Activated CD8-positive, alpha-beta T cell treated with anti-CD3 and anti-CD28 coated beads for 36 hours (primary cell): Measurements from ENCODE around the gene KIF17. TPM values are rescaled to one million over a fixed set of nuclear protein-coding genes. Genes with fewer than 3 reads are reported as not detected.
A peak's percentile ranks its signal among the peaks of the same experiment; 100 is the strongest.

Source experiments
- ATAC-seq: fragments of 200-7000 bp; cut with Tn5 transposase; one replicate; pipeline ENCODE4 v1.10.0; 2021; ENCODE audit warnings: mild to moderate bottlenecking, moderate library complexity
- CTCF ChIA-PET: fragments of 350-600 bp; sonication (Branson Sonifier 250); formaldehyde crosslinking; loops from one replicate; lab custom pipeline; 2021; ENCODE audit warnings: antibody characterized with exemption; lab: Charles Lee
- POLR2A ChIA-PET: fragments of 350-600 bp; sonication (Branson Sonifier 250); formaldehyde crosslinking; loops from one replicate; lab custom pipeline; 2021; ENCODE audit warnings: antibody characterized with exemption; lab: Charles Lee
- DNase-seq: peaks from one replicate; pipeline ENCODE4 v3.0.0-alpha.2; 2020
- H3K27ac Mint-ChIP-seq: one replicate; pipeline ENCODE4 v1.8.0; 2021; ENCODE audit warnings: mild to moderate bottlenecking, mixed read lengths
- H3K27me3 Mint-ChIP-seq: one replicate; pipeline ENCODE4 v1.8.0; 2021; ENCODE audit warnings: mixed read lengths
- H3K36me3 Mint-ChIP-seq: one replicate; pipeline ENCODE4 v1.8.0; 2021; ENCODE audit warnings: low read depth, mixed read lengths
- H3K4me1 Mint-ChIP-seq: one replicate; pipeline ENCODE4 v1.8.0; 2021; ENCODE audit warnings: low read depth, mixed read lengths
- H3K4me3 Mint-ChIP-seq: one replicate; pipeline ENCODE4 v1.8.0; 2021; ENCODE audit warnings: mild to moderate bottlenecking, moderate library complexity, mixed read lengths
- H3K9me3 Mint-ChIP-seq: one replicate; pipeline ENCODE4 v1.8.0; 2021; ENCODE audit warnings: mixed read lengths
- CTCF ChIP-seq: fragments of 200-600 bp; IDR thresholded peaks from one replicate; pipeline ENCODE4 v1.8.0; 2022; ENCODE audit warnings: antibody characterized with exemption, mild to moderate bottlenecking
- intact Hi-C: fragments of 100-400 bp; cut with micrococcal nuclease; formaldehyde crosslinking; loops from one replicate; pipeline ENCODE4 v1.10.0; 2022
- total RNA-seq, 2 experiments: library from RNA; stranded (reverse); gene quantifications; one replicate each; pipeline ENCODE4 v1.2.3, GENCODE V29; 2021

The KIF17 gene
- total RNA-seq, 2 experiments from 2014 or later: not detected

DNA sequence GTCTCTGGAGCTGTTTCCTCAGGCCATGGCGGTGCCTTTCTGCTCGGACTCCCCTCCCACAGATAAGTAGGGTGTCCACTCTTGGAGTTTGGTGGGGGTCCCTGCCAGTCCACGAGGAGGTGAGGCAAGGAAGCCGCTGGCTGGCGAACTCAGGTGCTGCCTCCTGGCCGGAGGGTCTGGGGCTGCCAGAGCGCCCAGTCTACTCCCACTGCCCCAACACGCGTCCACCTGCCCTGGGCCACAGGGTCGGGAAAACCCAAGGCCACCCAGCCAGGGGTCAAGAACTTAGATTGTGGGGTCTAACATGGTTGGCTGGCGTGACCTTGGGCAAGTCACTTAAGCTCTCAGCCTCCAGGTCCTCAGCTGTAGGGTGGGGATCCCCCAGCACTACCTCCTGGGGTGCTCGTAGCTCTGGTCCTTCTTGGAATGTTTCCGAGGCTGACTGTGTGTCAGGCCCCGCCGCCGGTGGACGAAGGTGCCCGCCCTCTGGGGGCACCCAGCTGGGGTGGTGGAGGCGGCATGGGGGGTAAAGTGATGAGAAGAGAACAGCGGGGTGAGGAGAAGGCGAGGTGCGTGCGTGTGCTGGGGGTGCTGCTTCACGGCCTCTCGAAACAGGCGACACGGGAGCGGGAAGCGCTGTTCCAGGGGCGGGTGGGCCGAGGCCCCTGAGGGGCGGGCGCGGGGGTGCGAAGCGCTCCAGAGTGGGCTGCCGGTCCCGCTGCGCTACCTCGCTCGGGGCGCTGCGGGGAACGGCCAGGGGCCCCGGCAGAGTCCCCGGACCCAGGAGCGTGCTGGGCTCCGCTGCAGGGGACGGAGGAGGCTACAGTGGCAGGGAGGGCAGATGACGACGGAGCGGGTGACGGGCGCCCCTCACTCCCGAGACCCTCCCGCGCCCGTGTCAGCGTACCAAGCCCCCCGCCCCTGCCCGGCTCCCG lies 13.5 kb upstream of the KIF17 start:
- ATAC-seq (peak; percentile 15), DNase-seq (peak; percentile 26)
- Mint-ChIP-seq H3K9me3 (no peaks in the 10 kb centered on the region), H3K4me3 (peak overlapping the region; percentile 68), H3K27me3 (peaks cover 26% of the 10 kb centered on the region), H3K4me1 (peaks cover 15% of the 10 kb centered on the region), H3K27ac (no peak overlapping the region), H3K36me3 (peaks cover 4% of the 10 kb centered on the region)
- ChIA-PET CTCF (interaction anchor here (1.0 to 2.7 kb wide), 6 partner anchors 11 to 464 kb away, joined by 3 to 18 read pairs (median 4); partner anchors contain the start of gene KIF17), POLR2A (no interaction called here)
- intact Hi-C loops: no loop called here
- no peak for TF ChIP-seq CTCF

DNA sequence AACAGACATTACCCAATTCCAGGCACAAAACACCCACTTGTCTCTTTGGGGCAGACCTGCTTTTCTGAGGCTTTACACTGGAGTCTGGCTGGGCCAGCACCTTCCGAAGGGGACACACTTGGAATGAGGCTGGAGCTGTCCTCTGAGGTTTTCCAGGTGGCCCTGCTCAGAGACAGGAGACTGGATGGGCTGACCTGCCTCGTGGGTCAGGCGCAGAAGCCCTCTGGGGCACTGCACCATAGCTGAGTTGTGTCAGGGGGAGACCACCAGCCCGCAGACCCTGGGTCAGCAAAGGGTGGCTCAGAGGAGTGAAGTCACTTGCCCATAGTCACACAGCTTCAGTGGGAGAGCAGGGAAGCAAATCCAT lies 12.9 kb upstream of the KIF17 start:
- POLR2A ChIA-PET: no interaction called here

GRCh38 chr1:20729990-20730689 lies 12.3 kb upstream of the KIF17 start:
- CTCF ChIA-PET: interaction anchor here (1.1 to 3.0 kb wide), 4 partner anchors 13 to 38 kb away, joined by 3 to 19 read pairs (median 8); partner anchors contain the start of gene KIF17
- TF ChIP-seq CTCF: no peak
- no peaks in the 10 kb centered on the region for H3K36me3 Mint-ChIP-seq
- H3K27ac Mint-ChIP-seq: no peak overlapping the region
- no peak overlapping the region for H3K4me3 Mint-ChIP-seq
- POLR2A ChIA-PET: no interaction called here
- no peak for ATAC-seq
- no peaks in the 10 kb centered on the region for H3K9me3 Mint-ChIP-seq
- peaks cover 15% of the 10 kb centered on the region for H3K4me1 Mint-ChIP-seq
- no peak for DNase-seq
- H3K27me3 Mint-ChIP-seq: peaks cover 26% of the 10 kb centered on the region
- intact Hi-C loops: no loop called here

More for the DNA sequence above, 12.9 kb upstream of the KIF17 start:
- CTCF ChIA-PET: interaction anchor here (1.0 to 1.7 kb wide), 4 partner anchors 12 to 39 kb away, joined by 3 to 11 read pairs (median 4); partner anchors contain the start of gene KIF17
- Mint-ChIP-seq H3K4me3 (peak overlapping the region; percentile 68), H3K27ac (no peak overlapping the region), H3K36me3 (peaks cover under 1% of the 10 kb centered on the region), H3K27me3 (peaks cover 26% of the 10 kb centered on the region), H3K9me3 (no peaks in the 10 kb centered on the region), H3K4me1 (peaks cover 15% of the 10 kb centered on the region)
- no peak for ATAC-seq
- intact Hi-C loops: no loop called here
- no peak for DNase-seq
- no peak for TF ChIP-seq CTCF

- H3K27me3 Mint-ChIP-seq: peaks cover 26% of the 10 kb centered on the region
- H3K9me3 Mint-ChIP-seq: no peaks in the 10 kb centered on the region
- H3K4me1 Mint-ChIP-seq: peaks cover 15% of the 10 kb centered on the region
- no peak for TF ChIP-seq CTCF
- ChIA-PET POLR2A (no interaction called here), CTCF (interaction anchor here (3.0 kb wide), 1 partner anchor 32 kb away, joined by 19 read pairs; no protein-coding TSS in a partner anchor)
- no peak overlapping the region for H3K4me3 Mint-ChIP-seq
- intact Hi-C loops: no loop called here
- H3K36me3 Mint-ChIP-seq: no peaks in the 10 kb centered on the region
- DNase-seq (no peak), ATAC-seq (no peak)
- H3K27ac Mint-ChIP-seq: no peak overlapping the region
Observed at GRCh38 chr1:20729155-20729931, 11.5 kb upstream of the KIF17 start.
